GM18508 (cell line): ENCODE data around the gene PTPA.
"Not testable (repeated sequence)": the region's sequence is repeated elsewhere in the genome, so short reads cannot be mapped to it uniquely, and the experiment has no call there.

Experiments used
- ATAC-seq: cut with Tn5 transposase; IDR thresholded peaks from one replicate; pipeline ENCODE4 v1.9.1; 2021; ENCODE audit warnings: moderate number of reproducible peaks; ENCODE audit not compliant: insufficient read depth, unreplicated experiment

The PTPA gene

GRCh38 chr9:129189971-129190370 lies 78.8 kb downstream of the PTPA start:
- not testable (repeated sequence) for ATAC-seq

DNA sequence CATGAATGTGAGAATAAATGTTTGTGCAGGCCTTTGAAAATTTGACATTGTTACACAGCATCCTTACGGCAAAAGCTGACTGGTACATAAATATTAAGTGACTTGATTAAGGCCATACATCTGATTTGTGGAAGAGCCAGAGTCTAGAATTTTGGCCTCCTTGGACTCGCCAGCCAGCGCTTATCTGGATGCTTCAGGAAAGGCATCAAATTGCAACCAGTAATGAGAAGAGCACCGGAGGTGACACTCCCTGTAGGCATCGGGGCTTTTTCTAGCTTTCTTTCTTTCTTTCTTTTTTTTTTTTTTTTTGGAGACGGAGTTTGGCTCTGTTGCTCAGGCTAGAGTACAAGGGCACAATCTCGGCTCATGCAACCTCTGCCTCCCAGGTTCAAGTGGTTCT lies 80.0 kb downstream of the PTPA start:
- ATAC-seq = no peak

GRCh38 chr9:129193655-129194054 lies 82.4 kb downstream of the PTPA start:
- no peak for ATAC-seq

- no peak for ATAC-seq
Measured at GRCh38 chr9:129194221-129194620, 83.0 kb downstream of the PTPA start.

- no peak for ATAC-seq
Measured at GRCh38 chr9:129195606-129196005, 84.4 kb downstream of the PTPA start.

- not testable (repeated sequence) for ATAC-seq
Measured at GRCh38 chr9:129197045-129197444, 85.8 kb downstream of the PTPA start.

DNA sequence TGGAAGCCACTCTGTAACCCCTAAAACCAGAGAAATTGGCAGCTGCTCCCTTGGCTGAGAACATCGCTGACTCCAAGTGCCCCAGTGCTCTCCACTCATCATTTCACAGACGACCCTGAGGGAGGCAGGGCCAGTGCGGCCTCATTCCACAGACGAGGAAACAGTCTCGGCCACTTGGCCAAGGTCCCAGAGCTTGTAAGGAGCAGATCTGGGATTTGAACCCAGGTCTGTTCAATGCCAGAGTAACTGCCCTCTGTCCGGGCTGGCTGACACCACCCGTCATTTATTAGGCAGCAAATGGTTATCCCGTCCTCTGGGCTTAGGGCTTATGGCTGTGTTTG lies 86.7 kb downstream of the PTPA start:
- ATAC-seq = no peak
